Stimulated activated CD4-positive, alpha-beta T cell treated with anti-CD3 and anti-CD28 coated beads, Interleukin-4, amount 100 ng/mL, for 4 hours (primary cell): ENCODE data around the gene KMO.
A peak's percentile ranks its signal among the peaks of the same experiment; 100 is the strongest.

Experiments used
- DNase-seq, 2 experiments: peaks; one replicate each; pipeline ENCODE4 v3.0.0-alpha.2; 2020

The KMO gene

GRCh38 chr1:241532162-241532531 is at the start of gene KMO:
Gene KMO, plus strand, starts transcription at chr1:241532378. Its CDS starts 67 bp downstream, at chr1:241532445.
- DNase-seq: peak in 1 of 2 experiments; percentile 2

- DNase-seq: no peak
These were observed 49.4 kb upstream of the KMO start for GRCh38 chr1:241482761-241483250.

GRCh38 chr1:241485145-241485544 is 47.0 kb upstream of the KMO start:
- no peak for DNase-seq

GRCh38 chr1:241485554-241485992 is 46.6 kb upstream of the KMO start:
- DNase-seq: no peak

GRCh38 chr1:241488739-241489138 is 43.4 kb upstream of the KMO start:
- no peak for DNase-seq

GRCh38 chr1:241495741-241496140 is 36.4 kb upstream of the KMO start:
- DNase-seq: no peak

GRCh38 chr1:241499910-241500309 is 32.3 kb upstream of the KMO start:
- DNase-seq: no peak

GRCh38 chr1:241503444-241503843 is 28.7 kb upstream of the KMO start:
- no peak for DNase-seq

GRCh38 chr1:241507189-241507863 is 24.9 kb upstream of the KMO start:
- no peak for DNase-seq

- no peak for DNase-seq
These were observed 18.8 kb upstream of the KMO start for GRCh38 chr1:241513378-241513777.

GRCh38 chr1:241518476-241519307 is 13.5 kb upstream of the KMO start:
- DNase-seq: peak; percentile 14 to 36

GRCh38 chr1:241519308-241520079 is 12.7 kb upstream of the KMO start, which contains the start of gene FH:
Gene FH, minus strand, starts transcription at chr1:241519755. Its CDS starts 33 bp downstream, at chr1:241519722.
- DNase-seq: peak; percentile 89 to 94

- DNase-seq: no peak
These were observed 12.1 kb upstream of the KMO start for GRCh38 chr1:241520080-241520465.

- no peak for DNase-seq
These were observed 10.5 kb upstream of the KMO start for GRCh38 chr1:241521718-241522117.

GRCh38 chr1:241525026-241525425 is 7.2 kb upstream of the KMO start:
- no peak for DNase-seq

- no peak for DNase-seq
These were observed 5.0 kb upstream of the KMO start for GRCh38 chr1:241527146-241527545.

- no peak for DNase-seq
These were observed 700 bp upstream of the KMO start for GRCh38 chr1:241531195-241532161.

GRCh38 chr1:241532864-241533263 is 686 bp downstream of the KMO start:
- DNase-seq: no peak

- DNase-seq: no peak
These were observed 1.3 kb downstream of the KMO start for GRCh38 chr1:241533326-241534115.

- no peak for DNase-seq
These were observed 4.1 kb downstream of the KMO start for GRCh38 chr1:241536304-241536703.

- no peak for DNase-seq
These were observed 4.8 kb downstream of the KMO start for GRCh38 chr1:241536969-241537368.
